Smooth muscle cell of the brain vasculature (primary cell): ENCODE data around the gene KCTD1.

Source experiments
- DNase-seq: peaks from one replicate; pipeline ENCODE4 v3.0.0-alpha.2; 2012; ENCODE audit warnings: low read depth, low spot score

The KCTD1 gene

GRCh38 chr18:26482569-26482968 lies 65.8 kb downstream of the KCTD1 start:
- DNase-seq, result no peak

GRCh38 chr18:26480897-26481795 lies 67.2 kb downstream of the KCTD1 start:
- DNase-seq, result no peak

GRCh38 chr18:26479681-26480079 lies 68.7 kb downstream of the KCTD1 start:
- no peak for DNase-seq

- DNase-seq, result no peak
Measured at GRCh38 chr18:26479065-26479680, 69.2 kb downstream of the KCTD1 start.

- no peak for DNase-seq
Measured at GRCh38 chr18:26477828-26478466, 70.4 kb downstream of the KCTD1 start.

- no peak for DNase-seq
Measured at GRCh38 chr18:26476697-26477096, 71.7 kb downstream of the KCTD1 start.

- no peak for DNase-seq
Measured at GRCh38 chr18:26474542-26474941, 73.8 kb downstream of the KCTD1 start.

GRCh38 chr18:26473672-26474071 lies 74.7 kb downstream of the KCTD1 start:
- no peak for DNase-seq

- no peak for DNase-seq
Measured at GRCh38 chr18:26471826-26472225, 76.5 kb downstream of the KCTD1 start.

- no peak for DNase-seq
Measured at GRCh38 chr18:26471027-26471426, 77.3 kb downstream of the KCTD1 start.

- no peak for DNase-seq
Measured at GRCh38 chr18:26470011-26470637, 78.2 kb downstream of the KCTD1 start.

- no peak for DNase-seq
Measured at GRCh38 chr18:26468931-26469340, 79.4 kb downstream of the KCTD1 start.

GRCh38 chr18:26466026-26466425 lies 82.3 kb downstream of the KCTD1 start:
- no peak for DNase-seq

- DNase-seq, result no peak
Measured at GRCh38 chr18:26465431-26465830, 82.9 kb downstream of the KCTD1 start.

GRCh38 chr18:26464128-26465011 lies 84.0 kb downstream of the KCTD1 start:
- no peak for DNase-seq

GRCh38 chr18:26462355-26462754 lies 86.0 kb downstream of the KCTD1 start:
- no peak for DNase-seq

- no peak for DNase-seq
Measured at GRCh38 chr18:26461405-26461804, 86.9 kb downstream of the KCTD1 start.

- DNase-seq, result no peak
Measured at GRCh38 chr18:26460449-26461091, 87.8 kb downstream of the KCTD1 start.

- DNase-seq, result no peak
Measured at GRCh38 chr18:26459884-26460283, 88.5 kb downstream of the KCTD1 start.

- no peak for DNase-seq
Measured at GRCh38 chr18:26459340-26459739, 89.0 kb downstream of the KCTD1 start.
